KG1 (cell line): ENCODE data around the gene CYSTM1.

Experiments used
- DNase-seq: peaks from one replicate; lab custom pipeline; 2025; lab: John Stamatoyannopoulos, UW

The CYSTM1 gene

DNA sequence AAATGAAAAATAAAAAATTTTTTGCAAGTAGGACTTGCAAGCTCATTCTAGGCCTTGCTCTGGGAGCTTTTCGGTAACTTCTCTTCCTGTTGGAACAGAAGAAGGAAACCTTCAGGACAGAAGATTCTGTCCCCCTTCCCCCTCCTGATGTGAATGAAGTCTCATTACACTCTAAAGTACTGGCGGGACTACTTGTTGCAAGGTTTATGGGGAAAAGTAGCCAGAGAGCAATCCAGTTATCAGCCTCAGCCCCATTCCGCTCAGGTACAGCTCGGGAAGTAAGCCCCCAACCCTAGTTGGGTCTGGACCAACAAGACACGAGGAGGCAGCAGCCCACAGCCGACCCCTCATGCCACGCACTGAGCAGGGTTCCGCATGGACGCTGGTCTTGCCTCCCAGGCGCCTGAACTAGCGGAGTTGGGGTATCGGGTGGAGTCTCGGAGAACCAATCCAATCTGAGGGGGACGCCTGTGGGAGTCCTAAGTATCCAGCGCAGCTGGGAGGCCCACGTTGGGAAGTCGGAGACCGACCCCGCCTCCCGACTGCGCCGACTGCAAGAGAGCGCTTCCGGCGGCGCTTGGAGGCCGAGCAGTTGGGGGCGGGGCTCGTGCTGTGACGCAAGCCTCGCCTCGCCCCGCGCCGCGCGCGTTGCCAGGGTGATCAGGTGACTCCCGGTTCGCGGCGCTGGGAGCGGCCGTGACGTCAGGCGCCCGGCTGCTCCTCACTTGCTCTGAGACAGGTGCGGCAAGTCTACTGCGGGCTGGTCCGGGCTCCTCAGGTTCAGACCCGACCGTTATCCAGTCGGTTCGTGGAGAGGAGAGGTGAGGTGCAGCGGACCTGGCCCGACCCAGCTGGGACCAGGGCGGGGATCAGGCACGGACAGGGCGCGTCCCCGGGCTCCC is at the start of gene CYSTM1:
TSS of gene CYSTM1 (plus strand) at position 724 of the 902 bp plus-strand sequence. CDS start 19,278 bp downstream, outside the sequence.
- peak; percentile 36 for DNase-seq

GRCh38 chr5:140125637-140126036 is 49.4 kb upstream of the CYSTM1 start, which contains the start of gene IGIP:
TSS of gene IGIP (plus strand) at chr5:140125937. CDS start at chr5:140128477, 2,540 bp downstream.
- no peak for DNase-seq

DNA sequence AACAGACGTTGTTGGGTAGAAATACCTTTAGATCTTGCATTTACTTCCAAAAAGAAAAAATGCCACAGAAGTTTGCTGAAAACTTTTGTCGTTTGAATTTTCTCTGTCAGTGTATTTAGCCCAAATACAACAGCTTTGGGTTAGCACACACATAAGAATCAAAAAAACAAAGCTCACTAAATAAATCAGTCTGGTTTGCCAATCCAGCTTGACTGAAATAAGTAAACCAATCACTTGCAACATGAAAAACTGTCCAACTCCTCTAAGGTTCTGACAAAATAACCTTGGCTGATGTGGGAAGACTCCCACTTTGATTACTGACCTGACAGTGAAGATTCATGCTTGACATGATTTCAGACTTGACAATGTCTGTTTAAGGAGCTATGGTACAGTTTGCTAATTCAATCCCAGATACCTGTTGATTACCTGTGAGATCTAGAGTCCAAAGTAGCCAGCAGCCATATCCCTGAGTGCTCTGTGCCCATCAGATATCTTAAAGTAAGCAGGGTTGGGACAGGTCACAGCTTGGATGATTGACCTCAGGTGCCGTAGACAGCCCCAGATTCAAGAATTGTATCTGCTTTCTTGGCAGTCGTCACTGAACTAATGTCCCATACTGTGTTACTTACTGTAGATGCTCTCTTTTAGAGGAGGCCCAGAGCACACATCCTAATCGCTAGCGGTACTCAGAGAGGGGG is 48.5 kb upstream of the CYSTM1 start:
- no peak for DNase-seq

DNA sequence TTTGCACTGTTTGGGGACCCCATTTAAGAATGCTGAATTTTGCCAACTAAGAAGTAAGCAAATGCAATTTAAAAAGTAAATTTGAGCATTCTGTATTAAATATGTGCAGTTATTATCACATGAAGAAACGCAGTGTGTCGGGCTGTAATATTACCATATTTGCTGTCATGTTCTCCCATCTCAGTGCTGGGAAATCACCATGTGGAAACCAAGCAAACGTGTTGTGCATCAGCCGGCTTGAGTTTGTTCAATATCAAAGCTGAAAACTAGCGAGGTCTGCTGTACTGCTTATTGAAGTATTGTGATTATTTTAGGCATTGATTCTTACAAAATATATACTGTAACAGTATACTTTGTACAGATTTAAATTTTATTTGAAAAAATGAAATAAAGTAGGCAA is 46.6 kb upstream of the CYSTM1 start:
- DNase-seq: no peak

- DNase-seq: no peak
Measured at GRCh38 chr5:140130949-140131733, 43.8 kb upstream of the CYSTM1 start.

- DNase-seq: no peak
Measured at GRCh38 chr5:140131967-140132409, 43.0 kb upstream of the CYSTM1 start.

DNA sequence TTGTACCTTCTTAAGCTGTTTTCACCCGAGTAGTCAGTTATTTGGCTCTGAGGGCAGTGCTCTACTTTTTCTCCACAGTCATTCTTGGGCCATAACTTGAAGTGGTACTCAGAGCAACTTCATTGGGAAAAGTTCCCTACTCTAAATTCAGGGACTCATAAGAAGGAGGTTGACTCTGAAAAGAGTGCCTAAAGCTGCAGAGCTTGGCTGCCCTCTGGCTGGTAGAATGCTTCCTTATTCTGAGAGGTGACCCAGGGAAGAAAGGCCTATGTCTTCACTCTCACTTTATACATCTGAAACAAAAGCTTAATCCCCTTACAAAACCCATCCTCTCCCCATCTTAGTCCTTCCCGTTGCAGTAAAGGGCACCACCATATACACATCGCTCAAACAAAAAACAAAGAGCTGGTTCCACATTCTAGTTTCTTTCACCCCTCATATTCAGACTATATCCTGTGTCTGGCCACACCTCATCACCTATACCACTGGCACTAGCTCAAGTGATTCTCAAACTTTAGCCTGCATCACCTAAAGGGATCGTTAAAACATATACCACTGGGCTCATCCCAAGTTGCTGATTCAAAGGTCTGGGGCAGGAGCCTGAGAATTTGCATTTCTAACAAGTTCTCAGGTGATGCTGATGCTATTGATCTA is 41.3 kb upstream of the CYSTM1 start:
- DNase-seq: no peak

DNA sequence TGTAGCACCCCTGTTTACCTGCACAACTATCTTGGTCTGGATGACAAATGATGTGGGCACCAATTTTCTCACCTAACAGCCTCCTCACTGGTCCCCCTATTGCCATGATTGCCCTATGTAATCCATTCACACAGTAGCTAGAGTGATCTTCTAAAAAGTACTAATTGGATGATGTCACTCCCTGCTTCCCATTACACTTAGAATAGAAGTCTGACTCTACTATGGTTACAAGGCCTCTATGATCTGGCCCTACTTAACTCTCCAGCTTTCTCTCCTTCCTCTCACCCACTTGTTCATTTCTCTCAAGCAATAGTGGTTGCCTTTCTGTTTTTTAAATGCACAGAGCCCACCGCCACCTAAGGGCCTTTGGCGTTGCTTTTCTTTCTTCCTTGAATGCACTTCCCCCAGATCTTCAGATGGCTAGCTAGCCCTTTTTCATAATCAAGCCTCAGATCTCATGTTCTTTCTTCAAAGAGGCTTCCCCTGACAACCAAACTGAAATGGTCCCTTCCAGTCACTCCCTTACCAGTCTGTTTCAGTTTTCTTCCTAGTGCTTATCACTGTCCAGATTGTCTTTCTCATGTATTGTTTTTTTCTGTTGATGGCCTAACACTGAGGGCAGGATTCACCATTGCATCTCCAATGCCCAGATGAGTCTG is 40.6 kb upstream of the CYSTM1 start:
- no peak for DNase-seq

GRCh38 chr5:140135127-140135526 is 39.9 kb upstream of the CYSTM1 start:
- no peak for DNase-seq

GRCh38 chr5:140136624-140137023 is 38.4 kb upstream of the CYSTM1 start:
- no peak for DNase-seq

DNA sequence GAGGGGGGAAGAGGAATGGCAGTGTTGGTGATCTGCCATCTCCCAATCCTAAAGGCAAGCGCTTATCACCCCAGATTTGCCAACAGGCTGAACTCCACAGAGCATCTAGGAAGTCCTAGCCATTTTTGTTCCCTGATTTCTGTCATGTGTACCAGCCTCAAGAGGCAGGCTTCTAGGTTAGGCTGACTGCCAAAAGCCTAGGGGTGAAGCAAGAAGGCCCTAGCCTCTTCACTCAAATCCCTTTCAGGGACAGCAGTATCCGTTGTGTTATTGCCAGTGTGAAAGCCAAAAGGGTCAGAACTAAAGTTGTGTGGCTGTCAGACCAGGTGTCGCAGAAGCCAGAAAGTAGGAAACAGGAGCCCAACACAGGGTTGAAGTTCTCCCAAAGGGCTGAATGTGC is 34.6 kb upstream of the CYSTM1 start:
- no peak for DNase-seq

GRCh38 chr5:140141241-140141640 is 33.7 kb upstream of the CYSTM1 start:
- no peak for DNase-seq

DNA sequence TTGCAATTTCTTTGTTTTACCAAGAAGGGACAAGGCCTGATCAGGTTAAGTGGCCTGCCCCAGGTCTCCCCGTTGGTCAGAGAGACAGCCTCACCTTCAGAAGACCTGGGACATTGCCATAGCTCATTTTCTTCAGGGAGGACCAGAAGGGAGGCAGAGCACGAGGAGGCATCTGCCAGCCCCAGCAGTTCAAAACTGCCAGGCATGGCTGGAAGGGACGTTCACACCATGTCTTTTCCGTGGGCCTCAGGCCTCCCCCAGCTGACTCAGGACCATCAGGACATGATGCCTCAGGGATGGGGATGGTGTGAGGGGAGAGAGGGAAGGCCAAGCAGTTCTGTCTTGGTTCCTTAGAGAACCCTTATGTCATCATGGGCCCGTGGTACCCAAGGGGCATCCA is 32.7 kb upstream of the CYSTM1 start:
- no peak for DNase-seq

GRCh38 chr5:140142856-140143255 is 32.1 kb upstream of the CYSTM1 start:
- no peak for DNase-seq

DNA sequence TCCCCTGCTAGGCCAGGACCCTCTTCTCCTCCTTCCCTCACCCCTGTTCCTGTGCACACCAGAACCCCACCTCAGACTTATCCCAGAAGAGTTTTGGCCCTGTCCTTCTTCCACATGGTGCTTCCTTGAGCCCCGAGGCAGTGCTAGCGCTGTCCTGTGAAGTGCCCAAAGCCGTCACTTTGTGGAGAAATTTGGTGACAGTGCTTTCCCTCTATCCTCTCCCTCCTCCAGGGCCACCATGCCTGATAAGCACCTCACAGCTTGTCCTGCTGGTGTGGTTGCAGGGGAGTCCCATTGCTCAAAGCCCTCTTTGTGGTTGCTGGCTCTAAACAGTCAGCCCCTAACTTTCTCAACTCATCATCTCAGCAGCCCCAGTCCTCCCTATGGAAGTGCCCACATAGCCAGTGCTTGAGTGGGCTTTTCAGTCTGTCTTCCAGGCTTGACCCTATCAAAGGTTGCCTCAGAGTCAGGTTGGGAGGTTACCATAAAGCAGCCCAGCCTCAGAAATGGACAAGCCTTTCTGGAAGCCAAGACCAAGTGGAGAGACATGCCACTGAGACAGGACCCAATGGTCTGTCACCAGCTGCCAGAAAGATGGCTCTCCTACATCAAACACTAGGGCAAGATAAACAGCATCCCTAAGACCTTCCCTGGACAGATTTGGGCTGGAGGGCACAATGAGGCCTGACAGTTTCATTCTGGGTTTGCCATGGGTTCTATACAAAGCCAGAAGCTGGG is 31.3 kb upstream of the CYSTM1 start:
- no peak for DNase-seq

DNA sequence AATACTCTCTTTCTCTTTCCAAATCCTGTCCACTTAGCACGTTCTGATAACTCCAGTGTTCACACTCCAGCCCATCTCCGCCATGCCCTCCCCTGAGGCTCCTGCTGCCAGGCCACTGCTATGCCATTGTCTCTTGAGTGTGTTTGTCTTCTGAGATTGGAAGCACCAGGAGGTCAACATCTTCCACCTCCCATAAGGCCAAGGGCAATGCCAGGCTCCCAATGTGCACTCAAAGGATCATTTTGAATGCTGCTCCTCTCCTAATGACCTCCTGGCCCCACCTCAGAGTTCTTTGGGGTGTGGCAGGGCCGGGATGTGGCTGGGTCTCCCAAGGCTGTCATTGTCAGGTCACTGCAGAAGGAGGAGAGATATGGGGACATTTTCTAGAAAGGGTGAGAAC is 29.7 kb upstream of the CYSTM1 start:
- no peak for DNase-seq

DNA sequence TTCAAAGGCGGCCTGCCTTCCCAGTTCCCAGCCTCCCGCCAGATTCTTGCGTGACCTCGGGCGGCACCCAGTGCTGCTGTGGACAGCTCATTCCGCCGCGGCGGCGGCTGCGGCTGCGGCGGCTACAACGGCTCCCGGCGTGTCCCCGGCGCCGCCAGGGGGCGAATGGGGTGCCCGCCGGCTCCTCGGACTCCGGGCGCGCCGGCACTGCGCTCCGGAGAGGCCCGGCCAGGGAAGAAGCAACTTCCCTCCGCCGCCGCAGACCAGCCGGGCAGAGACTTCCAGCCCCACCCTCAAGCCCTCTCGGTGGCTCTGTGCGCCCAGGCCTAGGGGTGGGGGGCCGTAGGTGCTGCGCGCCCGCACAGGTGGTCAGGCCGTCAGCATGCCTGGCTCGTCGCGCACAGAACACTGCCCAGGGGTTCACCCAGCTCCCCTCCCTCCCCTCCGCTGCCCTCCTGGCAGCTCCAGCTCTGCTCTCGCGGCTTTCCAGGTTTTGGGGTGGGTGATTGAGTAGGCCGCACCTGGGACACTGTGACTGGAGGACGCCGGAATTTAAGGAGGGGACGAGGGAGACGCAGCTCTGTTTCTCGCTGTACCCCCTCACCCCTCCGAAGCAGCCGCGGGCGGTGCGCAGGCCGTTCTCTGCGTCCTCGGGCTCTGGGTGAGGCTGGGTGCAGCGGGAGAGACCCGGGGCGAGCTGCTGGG is 29.0 kb upstream of the CYSTM1 start:
- no peak for DNase-seq

DNA sequence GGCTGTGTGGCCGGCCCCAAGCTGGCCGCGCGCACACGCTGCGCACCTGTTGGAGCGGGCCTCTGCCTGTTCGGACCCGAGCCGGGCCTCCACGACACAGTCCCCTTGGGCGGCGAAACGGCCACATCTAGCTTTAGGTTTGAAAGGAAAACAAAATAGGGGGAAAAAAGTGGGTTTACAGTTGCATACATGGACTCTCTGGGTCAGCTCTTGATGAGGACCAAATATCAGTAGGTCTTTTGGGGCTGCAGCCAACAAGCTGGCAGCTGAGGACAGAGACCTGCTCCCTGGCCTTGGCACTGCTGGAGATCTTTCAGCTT is 28.5 kb upstream of the CYSTM1 start:
- DNase-seq: no peak

DNA sequence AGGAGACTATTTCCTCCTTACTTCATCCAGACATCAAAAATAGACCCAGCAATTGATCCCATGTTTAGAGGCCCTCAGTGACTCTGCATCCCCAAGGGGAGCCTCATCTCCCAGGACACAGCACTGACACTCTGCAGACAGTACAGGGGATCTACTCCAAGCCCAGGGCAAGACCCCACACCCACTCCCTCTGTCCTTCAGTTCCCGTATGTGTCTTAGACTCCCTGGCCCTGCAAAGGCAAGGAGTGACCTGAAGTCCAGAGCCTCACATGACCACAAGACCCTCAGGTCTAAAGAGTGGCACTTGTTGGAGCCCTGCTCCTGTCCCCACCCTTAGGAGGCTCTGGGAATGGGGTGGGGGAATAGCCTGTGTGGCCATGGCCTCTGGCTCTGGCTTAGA is 27.5 kb upstream of the CYSTM1 start:
- no peak for DNase-seq

DNA sequence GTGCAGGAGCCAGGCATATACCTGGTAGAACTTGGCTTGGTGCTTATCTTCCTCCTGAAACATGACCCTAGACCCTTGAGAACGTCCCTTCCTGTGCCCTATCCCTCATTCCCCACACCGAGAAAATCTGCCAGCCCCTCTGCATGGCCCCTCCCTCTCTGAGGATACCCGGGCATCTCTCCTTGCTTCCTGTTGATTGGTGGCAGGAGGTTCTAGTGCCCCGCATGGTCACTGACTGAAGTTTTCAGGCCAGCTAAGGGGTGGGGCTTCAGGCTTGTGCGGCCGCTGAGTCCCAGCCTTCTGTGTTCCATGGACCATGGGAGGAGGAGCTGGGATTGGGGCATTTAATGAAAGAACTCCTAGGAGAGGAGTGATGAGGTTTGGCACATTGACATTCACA is 26.5 kb upstream of the CYSTM1 start:
- no peak for DNase-seq
